Activated naive CD4-positive, alpha-beta T cell (primary cell): ENCODE results near the gene CTNNA3.
"Not testable (repeated sequence)": the region's sequence is repeated elsewhere in the genome, so short reads cannot be mapped to it uniquely, and the experiment has no call there.

Experiments used
- DNase-seq, 4 experiments: peaks; one replicate each; lab custom pipeline; 2025; lab: John Stamatoyannopoulos, UW

The CTNNA3 gene

DNA sequence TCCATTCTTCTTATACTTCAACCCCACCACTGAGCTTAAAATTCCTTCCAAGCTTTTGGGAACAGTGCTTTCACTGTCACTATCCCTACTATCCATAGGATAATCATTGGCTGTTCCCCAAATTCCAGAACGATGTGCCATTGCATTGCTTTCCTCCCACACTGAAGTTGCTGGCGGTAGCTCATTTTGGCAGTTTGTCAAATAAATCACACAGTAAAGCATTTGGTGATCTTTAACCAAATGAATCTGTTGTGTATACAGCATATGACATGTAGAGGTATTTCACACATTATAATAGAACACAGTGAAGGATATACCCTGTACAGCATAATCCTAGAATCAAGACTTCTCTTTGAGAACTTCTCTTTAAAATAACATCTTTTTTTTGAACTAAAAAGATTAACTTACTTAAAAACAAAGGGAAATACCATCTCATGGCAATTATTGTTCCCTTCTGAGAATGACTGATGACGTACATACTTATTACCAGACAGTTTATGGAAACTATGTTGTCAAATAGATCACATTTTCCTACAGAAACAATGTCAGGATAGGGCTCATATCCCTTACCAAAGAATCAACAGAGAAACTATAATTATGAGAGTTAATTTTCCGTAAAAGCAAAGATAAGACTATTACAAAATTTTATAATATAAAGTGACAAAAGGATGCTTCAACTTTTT, 93.6 kb downstream of the CTNNA3 start:
- DNase-seq = no peak

DNA sequence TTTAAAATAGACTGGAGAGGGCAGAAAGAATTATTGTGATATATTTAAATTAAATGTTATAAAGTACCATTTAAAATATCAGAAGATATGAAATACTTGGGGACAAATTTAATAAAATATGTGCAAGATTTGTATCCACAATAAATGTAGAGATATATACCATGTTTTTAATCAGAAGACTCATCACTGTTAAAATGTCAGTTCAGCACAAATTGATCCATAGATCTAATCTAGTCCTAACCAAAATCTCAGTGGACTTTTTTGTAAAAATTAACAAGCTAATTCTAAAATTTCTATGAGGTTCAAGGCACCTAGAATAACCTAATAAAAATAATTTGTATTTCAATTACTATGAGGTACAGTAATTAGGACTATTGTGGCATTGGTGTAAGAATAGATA, 96.4 kb downstream of the CTNNA3 start:
- DNase-seq = no peak

DNA sequence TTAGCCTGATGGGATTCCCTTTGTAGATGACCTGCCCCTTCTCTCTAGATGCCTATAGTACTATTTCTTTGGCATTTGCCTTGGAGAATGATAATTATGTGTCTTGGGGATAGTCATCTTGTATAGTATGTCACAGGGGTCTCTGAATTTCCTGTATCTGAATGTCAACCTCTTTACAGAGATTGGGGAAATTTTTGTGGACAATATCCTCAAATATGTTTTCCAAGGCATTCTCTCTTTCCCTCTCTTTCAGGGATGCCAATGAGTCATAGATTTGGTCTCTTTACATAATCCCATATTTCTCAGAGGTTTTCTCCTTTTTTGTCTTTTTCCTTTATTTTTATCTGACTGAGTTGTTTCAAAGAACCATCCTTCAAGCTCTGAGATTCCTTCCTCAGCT, 99.4 kb downstream of the CTNNA3 start:
- DNase-seq = no peak

GRCh38 chr10:67587771-67588170, 108.2 kb downstream of the CTNNA3 start:
- no peak for DNase-seq

- no peak for DNase-seq
Observed at GRCh38 chr10:67575532-67575931, 120.5 kb downstream of the CTNNA3 start.

DNA sequence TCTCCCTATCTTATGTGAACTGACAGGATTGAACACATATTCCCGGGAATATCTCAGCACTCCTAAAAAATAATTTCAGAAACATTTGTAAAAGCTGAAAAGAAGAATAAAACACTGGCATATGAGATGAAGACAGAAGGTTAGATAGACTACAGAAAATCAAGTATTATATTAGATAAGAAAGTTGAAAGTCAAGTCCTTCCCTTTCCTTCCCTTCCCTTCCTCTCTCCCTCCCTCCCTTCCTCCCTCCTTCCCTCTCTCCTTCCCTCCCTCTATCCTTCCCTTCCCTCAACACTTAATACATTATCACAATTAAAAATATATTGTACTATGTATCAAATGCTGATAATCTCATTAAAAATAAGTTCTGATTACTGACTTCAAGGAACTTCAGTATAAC, 122.5 kb downstream of the CTNNA3 start:
- no peak for DNase-seq

DNA sequence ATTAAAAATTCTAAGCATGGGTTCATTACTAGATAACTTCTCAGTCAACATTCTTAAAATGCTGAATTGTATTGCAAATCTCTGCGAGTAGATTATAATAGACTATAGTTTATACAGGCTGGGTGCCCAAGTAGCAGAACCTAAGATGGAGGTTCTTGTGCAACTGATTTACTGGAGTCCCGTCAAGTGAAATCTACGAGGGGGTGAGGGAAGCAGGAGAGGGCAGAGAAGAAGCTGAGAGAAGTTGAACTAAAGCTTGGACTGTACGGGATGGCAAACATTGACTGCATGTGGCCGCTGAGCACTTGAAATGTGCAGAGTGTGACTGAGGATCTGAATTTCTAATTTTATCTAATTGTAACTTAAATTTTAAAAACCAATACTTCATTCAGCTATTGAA, 124.5 kb downstream of the CTNNA3 start:
- DNase-seq = no peak

- DNase-seq = not testable (repeated sequence)
Observed at GRCh38 chr10:67558311-67558710, 137.7 kb downstream of the CTNNA3 start.

DNA sequence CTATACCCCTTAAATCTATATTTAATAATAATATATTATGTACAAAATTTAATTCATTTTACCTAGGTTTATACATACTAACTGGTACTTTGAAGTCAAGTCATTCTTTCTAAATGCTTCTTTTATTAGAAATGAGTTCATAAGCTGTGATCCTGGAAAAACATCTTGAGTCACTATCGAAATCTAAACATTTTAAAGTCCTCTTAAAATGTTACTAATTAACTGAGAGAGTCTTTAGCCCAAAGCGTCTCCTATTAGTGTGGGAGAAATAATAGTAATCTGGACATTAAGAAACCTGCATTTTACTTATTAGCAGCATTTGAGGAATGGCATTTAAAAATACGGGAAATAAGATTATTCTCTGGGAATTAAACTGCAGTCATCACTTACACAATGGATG, 142.7 kb downstream of the CTNNA3 start:
- no peak for DNase-seq

- no peak for DNase-seq
Observed at GRCh38 chr10:67550838-67551402, 145.1 kb downstream of the CTNNA3 start.

DNA sequence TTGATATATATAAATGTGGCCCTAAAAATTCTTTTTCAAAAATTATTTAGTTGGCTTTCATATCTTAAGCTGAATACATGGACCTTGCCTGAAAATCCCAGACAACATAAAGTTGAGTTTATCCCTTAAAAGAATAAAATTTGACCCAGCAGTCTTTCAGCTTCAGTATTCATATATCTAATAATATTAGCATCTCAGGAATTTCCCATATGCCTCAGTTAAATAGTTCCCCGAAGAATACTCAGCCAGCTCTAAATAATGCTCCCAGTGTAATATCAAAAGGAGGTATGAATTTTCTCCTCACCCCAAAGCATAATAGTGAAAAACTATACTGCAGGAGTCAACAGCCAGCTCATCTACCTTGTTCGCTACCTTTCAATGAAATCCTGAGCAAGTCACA, 145.9 kb downstream of the CTNNA3 start:
- no peak for DNase-seq

DNA sequence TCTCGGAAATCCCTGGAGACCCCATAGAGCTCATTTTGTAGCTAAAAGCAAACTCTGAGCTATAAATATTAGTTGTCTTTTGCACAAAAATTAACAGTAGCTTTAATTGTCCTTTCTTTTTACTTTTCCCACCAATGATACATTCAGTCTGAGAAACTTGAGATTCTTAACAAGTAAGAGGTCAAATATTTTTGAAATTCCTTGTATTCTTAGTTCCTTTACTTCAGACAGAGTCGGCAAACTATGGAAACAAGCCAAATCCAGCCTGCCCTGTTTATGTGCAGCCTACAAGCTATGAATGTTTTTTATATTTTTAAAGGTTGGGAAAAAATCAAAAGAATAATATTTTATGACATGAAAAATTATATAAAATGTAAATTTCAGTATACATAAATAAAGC, 146.6 kb downstream of the CTNNA3 start:
- no peak for DNase-seq

GRCh38 chr10:67541411-67541810, 154.6 kb downstream of the CTNNA3 start:
- DNase-seq = no peak

DNA sequence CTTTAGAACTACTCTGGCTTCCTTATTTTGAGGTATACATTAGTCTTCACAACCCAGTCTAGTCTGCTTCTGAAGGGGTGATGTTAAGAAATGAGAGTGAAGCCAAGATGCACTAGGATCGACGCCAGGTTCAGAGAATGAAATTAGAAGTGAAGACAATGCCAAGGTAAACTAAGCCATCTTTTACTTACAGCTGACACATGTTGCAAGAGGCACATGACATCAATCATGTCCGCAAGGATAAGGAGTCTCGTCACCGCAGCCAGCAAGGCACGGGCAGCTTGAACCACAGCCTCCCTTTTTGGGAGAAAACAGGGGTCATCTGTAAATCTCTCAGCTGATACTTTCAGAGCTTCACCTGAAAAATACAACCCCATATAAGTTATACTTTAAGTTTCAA, 156.7 kb downstream of the CTNNA3 start:
- no peak for DNase-seq

DNA sequence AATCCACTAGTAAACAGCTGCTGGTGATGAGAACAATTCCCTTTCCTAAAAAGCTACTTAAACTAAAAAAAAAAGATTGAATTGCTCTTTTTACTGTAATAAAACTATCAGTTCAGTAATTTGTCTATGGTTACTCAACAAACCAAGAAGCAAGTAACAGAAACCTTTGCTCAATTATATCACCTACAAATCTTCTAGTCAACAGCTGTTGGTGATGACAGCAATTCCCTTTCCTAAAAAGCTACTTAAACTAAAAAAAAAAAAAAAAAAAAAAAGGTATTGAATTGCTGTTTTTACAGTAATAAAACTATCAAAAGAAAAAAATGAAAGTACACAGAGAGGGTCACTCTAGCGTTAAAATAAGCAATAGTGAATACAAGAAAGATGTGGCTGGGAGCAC, 158.1 kb downstream of the CTNNA3 start:
- DNase-seq = no peak

GRCh38 chr10:67533376-67533775, 162.6 kb downstream of the CTNNA3 start:
- DNase-seq = no peak

DNA sequence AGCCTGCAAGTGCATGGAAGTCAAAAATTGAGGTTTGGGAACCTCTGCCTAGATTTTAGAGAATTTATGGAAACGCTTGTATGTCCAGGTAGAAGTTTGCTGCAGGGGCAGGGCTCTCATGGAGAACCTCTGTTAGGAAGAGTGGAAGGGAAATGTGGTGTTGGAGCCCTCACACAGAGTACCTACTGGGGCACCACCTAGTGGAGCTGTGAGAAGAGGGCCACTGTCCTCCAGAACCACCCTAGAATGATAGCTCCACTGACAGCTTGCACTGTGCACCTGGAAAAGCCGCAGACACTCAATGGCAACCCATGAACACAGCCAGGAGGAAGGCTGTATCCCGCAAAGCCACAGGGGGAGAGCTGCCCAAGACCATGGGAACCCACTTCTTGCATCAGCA, 165.0 kb downstream of the CTNNA3 start:
- DNase-seq = not testable (repeated sequence)

DNA sequence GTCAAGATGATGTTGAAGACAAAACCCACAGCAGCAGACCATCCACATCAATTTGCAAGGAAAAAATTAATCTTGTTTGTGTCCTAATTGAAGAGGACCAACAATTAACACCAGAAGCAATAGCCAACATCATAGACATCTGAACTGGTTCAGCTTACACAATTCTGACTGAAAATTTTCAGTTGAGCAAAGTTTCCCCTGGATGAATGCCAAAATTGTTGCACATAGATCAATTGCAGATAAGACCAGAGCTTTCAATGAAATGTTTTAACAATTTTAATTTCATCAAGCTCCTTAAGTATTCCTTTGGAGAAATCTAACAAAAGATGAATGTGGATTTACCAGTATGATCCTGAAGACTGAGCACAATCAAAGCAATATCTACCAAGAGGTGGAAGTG, 168.6 kb downstream of the CTNNA3 start:
- no peak for DNase-seq

DNA sequence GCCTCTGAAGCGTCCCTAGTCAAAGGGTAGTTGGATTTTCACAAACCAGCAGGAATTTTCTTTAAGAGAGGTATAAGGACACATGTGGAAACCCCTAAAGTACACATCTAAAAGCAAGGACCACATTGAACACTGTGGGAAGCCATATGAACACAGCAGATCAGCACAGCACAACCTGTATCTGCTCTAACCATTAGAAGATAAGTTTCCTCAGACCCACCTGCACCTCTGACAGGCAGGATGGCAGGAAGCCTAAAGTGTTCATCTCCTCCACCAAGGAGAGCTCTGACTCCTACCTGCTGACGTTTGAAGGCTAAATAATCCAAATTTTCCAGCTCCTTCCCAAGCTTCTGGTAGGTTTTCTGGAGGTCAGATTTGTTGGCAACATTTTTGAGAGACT, 174.4 kb downstream of the CTNNA3 start:
- DNase-seq = no peak

- DNase-seq = no peak
Observed at GRCh38 chr10:67520924-67521520, 175.0 kb downstream of the CTNNA3 start.

GRCh38 chr10:67519434-67519833, 176.6 kb downstream of the CTNNA3 start:
- DNase-seq = no peak

- DNase-seq = no peak
Observed at GRCh38 chr10:67518756-67519155, 177.2 kb downstream of the CTNNA3 start.

DNA sequence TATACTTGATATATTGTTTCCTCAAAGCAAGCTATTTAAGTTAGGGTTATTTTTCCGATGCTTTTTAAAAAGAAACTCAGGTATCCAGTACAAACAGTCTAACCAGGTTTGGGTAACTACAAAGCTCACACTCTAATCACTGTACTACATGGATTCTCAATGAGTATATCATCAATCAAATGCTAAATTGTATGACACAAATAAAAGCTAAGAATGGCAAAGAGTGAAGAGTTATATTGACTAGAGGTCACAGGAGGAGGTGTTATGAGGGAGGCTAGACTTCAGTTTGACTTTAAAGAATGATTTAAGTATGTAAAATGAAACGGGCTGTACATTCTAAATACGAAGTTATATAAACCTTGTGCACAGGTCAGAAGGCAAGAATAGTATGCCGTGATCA, 178.0 kb downstream of the CTNNA3 start:
- DNase-seq = no peak

DNA sequence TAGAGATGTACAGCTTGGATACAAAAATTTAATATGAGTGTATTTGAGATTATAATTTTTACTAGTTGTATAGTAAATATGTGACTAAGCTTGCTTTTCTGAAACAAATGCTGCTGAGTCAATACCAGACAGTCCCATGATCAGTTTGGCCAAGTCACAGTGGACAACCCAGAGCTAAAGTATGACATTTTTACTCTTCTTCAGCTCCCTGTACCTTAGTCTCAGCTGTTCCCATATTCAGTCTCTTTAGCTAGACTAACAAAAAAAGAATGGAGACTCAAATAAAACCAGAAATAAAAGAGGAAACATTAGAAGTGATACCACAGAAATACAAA, 189.3 kb downstream of the CTNNA3 start:
- DNase-seq = no peak
